Smooth muscle cell (in vitro differentiated cells): ENCODE data around the gene AP1M2. TPM values are rescaled to one million over a fixed set of nuclear protein-coding genes. Genes with fewer than 3 reads are reported as not detected.

Experiments
- DNase-seq: peaks from one replicate; lab custom pipeline; 2025; ENCODE audit not compliant: unreplicated experiment; lab: John Stamatoyannopoulos, UW
- H2AFZ ChIP-seq: fragments of 200-600 bp; sonication (generic); 2 replicates; pipeline ENCODE4 v1.6.0; 2016; ENCODE audit warnings: antibody characterized with exemption, low read depth, mild to moderate bottlenecking
- H3F3A ChIP-seq: fragments of 200-600 bp; sonication (generic); 2 replicates; pipeline ENCODE4 v1.6.0; 2017; ENCODE audit warnings: antibody characterized with exemption, low read depth
- H3K27ac ChIP-seq: fragments of 200-600 bp; sonication (generic); 2 replicates; pipeline ENCODE4 v1.5.1; 2016; ENCODE audit warnings: low read depth, mild to moderate bottlenecking
- H3K27me3 ChIP-seq: fragments of 200-600 bp; sonication (generic); 2 replicates; pipeline ENCODE4 v1.6.1; 2016; ENCODE audit warnings: low read depth, mild to moderate bottlenecking
- H3K36me3 ChIP-seq: fragments of 200-600 bp; sonication (generic); 2 replicates; pipeline ENCODE4 v1.5.1; 2016; ENCODE audit warnings: low read depth
- H3K4me1 ChIP-seq: fragments of 200-600 bp; sonication (generic); 2 replicates; pipeline ENCODE4 v1.5.1; 2016; ENCODE audit warnings: low read depth
- H3K4me2 ChIP-seq: fragments of 200-600 bp; sonication (generic); 2 replicates; pipeline ENCODE4 v1.6.0; 2016; ENCODE audit warnings: mild to moderate bottlenecking
- H3K4me3 ChIP-seq: fragments of 200-600 bp; sonication (generic); 2 replicates; pipeline ENCODE4 v1.5.1; 2016; ENCODE audit warnings: mild to moderate bottlenecking
- H3K79me2 ChIP-seq: fragments of 200-600 bp; sonication (generic); 2 replicates; pipeline ENCODE4 v1.6.0; 2016; ENCODE audit warnings: low read depth, mild to moderate bottlenecking
- H3K9ac ChIP-seq: fragments of 200-600 bp; sonication (generic); 2 replicates; pipeline ENCODE4 v1.6.0; 2016; ENCODE audit warnings: low read depth
- H3K9me3 ChIP-seq: fragments of 200-600 bp; sonication (generic); replicated peaks from 2 replicates; pipeline ENCODE4 v1.5.1; 2016; ENCODE audit warnings: low read depth
- H4K20me1 ChIP-seq: fragments of 200-600 bp; sonication (generic); 2 replicates; pipeline ENCODE4 v1.6.0; 2016; ENCODE audit warnings: low read depth
- CTCF ChIP-seq: fragments of 200-600 bp; sonication (generic); IDR thresholded peaks from 2 replicates; pipeline ENCODE4 v1.5.1; 2017; ENCODE audit warnings: borderline replicate concordance, mild to moderate bottlenecking, antibody characterized with exemption; ENCODE audit not compliant: insufficient read depth, poor library complexity, severe bottlenecking
- WGBS: methylation state at CpG from one replicate; pipeline ENCODE4 v1.1.7; 2016; ENCODE audit warnings: low lambda C conversion rate; 5-methylcytosine and 5-hydroxymethylcytosine counted together
- polyA plus RNA-seq: library from polyadenylated mRNA; unstranded; fragments of >200 nt; fragmentation: Nextera tagmentation; extraction: Ambion mirVana; gene quantifications from 2 replicates; pipeline ENCODE4 v1.2.1, GENCODE V29; 2016
- total RNA-seq: library from RNA; depleted of rRNA; stranded (reverse); fragments of >200 nt; gene quantifications from 2 replicates; pipeline ENCODE4 v1.2.3, GENCODE V29; 2014

The AP1M2 gene
- total and polyA plus RNA-seq, 2 experiments from 2014 or later, result 8.8 to 37.1 TPM

GRCh38 chr19:10567656-10568055 is 19.5 kb downstream of the AP1M2 start:
- peaks cover 12% of the 10 kb centered on the region for H3K79me2 ChIP-seq
- no peaks in the 10 kb centered on the region for H4K20me1 ChIP-seq
- DNase-seq, result no peak
- peaks cover 14% of the 10 kb centered on the region for H3F3A ChIP-seq
- no peak for TF ChIP-seq CTCF
- no peaks in the 10 kb centered on the region for H3K9me3 ChIP-seq
- WGBS, result 36% methylated on average over 5 of the region's 5 CpGs
- H3K27ac ChIP-seq, result no peak overlapping the region
- H2AFZ ChIP-seq, result no peak overlapping the region
- H3K36me3 ChIP-seq, result no peaks in the 10 kb centered on the region
- H3K4me1 ChIP-seq, result peaks cover 18% of the 10 kb centered on the region
- peak overlapping the region; percentile 88 for H3K4me2 ChIP-seq
- H3K4me3 ChIP-seq, result peak overlapping the region; percentile 75
- H3K9ac ChIP-seq, result no peak overlapping the region
- no peaks in the 10 kb centered on the region for H3K27me3 ChIP-seq

GRCh38 chr19:10566658-10567410 is 20.3 kb downstream of the AP1M2 start:
- no peaks in the 10 kb centered on the region for H3K9me3 ChIP-seq
- H3K4me3 ChIP-seq, result peak overlapping the region; percentile 65
- H4K20me1 ChIP-seq, result no peaks in the 10 kb centered on the region
- H3K27me3 ChIP-seq, result no peaks in the 10 kb centered on the region
- peaks cover 14% of the 10 kb centered on the region for H3F3A ChIP-seq
- H3K36me3 ChIP-seq, result no peaks in the 10 kb centered on the region
- H3K4me1 ChIP-seq, result peaks cover 18% of the 10 kb centered on the region
- H3K79me2 ChIP-seq, result peaks cover 12% of the 10 kb centered on the region
- H3K9ac ChIP-seq, result no peak overlapping the region
- WGBS, result 85% methylated on average over 19 of the region's 19 CpGs
- no peak overlapping the region for H2AFZ ChIP-seq
- peak overlapping the region; percentile 33 for H3K27ac ChIP-seq
- no peak for DNase-seq
- H3K4me2 ChIP-seq, result peak overlapping the region; percentile 94
- TF ChIP-seq CTCF, result no peak

- H3K9me3 ChIP-seq, result no peaks in the 10 kb centered on the region
- H3K4me2 ChIP-seq, result peak overlapping the region; percentile 94
- H3K4me1 ChIP-seq, result peaks cover 18% of the 10 kb centered on the region
- H4K20me1 ChIP-seq, result no peaks in the 10 kb centered on the region
- peak overlapping the region; percentile 65 for H3K4me3 ChIP-seq
- no peak for TF ChIP-seq CTCF
- DNase-seq, result no peak
- no peak overlapping the region for H3K9ac ChIP-seq
- 40% methylated on average over 4 of the region's 4 CpGs for WGBS
- peaks cover 12% of the 10 kb centered on the region for H3K79me2 ChIP-seq
- peaks cover 14% of the 10 kb centered on the region for H3F3A ChIP-seq
- no peaks in the 10 kb centered on the region for H3K27me3 ChIP-seq
- H3K36me3 ChIP-seq, result no peaks in the 10 kb centered on the region
- peak overlapping the region; percentile 33 for H3K27ac ChIP-seq
- no peak overlapping the region for H2AFZ ChIP-seq
These were observed 20.8 kb downstream of the AP1M2 start for GRCh38 chr19:10566408-10566657.
